Endometrial microvascular endothelial cells (primary cell): Measurements from ENCODE around the gene FAM120AOS. TPM values are rescaled to one million over a fixed set of nuclear protein-coding genes. Genes with fewer than 3 reads are reported as not detected.

Experiments
- in situ Hi-C: cut with HindIII; loops from 2 replicates; pipeline ENCODE4 v1.10.0; 2017; ENCODE audit warnings: low sequenced_read_pairs, low pct_unique_long_range_greater_than_20kb; ENCODE audit errors: inconsistent ontology term
- total RNA-seq: library from RNA; depleted of rRNA; stranded (reverse); fragments of >200 nt; gene quantifications from one replicate; pipeline ENCODE4 v1.2.3, GENCODE V29; 2015; ENCODE audit errors: inconsistent ontology term

Gene FAM120AOS
- total RNA-seq: 33.6 TPM

DNA sequence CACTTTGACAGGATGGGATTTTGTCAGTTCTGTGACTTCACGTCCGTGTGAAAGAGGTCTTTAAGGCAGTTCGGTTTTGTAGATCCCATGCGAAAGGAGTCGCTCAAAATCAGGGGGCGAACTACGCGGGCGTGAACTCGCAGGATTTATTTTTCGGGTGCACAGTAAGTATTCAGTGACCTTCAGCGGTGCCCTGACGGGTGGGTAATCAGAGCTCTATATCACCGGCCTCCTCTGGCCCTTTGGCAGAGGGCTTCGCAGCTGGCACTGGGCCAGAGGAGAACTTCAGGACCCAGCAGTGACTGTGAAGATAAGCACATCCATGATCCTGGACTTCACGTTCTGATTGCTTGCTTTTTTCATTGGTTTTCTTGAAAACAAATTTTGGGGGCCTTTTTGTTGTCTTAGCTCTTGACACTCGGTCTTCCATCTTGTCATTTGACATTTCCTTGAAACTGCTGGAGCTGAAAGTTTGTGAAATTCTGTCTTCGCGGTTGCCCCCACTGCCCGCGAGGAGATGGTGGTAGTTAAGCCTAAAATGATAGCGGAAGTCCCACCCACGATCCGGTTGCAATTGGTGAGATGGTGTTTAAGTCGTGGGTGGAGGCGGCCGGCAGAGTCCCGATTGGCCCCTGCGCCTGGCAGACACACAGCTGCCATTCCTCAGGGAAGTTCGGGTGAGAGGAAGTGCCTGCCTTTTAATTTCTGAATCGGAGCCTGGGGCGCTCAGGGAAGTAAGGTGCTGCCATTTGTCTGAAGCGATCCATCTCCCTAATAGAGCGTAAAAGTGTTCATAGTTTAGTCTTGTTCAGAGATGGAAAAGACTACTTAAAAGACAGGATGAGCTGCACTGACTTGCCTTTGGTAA lies at the start of gene FAM120AOS:
TSS of gene FAM120AOS (minus strand) at position 535 of the 868 bp plus-strand sequence. CDS start 872 bp downstream, outside the sequence.
- in situ Hi-C loops: no loop called here

DNA sequence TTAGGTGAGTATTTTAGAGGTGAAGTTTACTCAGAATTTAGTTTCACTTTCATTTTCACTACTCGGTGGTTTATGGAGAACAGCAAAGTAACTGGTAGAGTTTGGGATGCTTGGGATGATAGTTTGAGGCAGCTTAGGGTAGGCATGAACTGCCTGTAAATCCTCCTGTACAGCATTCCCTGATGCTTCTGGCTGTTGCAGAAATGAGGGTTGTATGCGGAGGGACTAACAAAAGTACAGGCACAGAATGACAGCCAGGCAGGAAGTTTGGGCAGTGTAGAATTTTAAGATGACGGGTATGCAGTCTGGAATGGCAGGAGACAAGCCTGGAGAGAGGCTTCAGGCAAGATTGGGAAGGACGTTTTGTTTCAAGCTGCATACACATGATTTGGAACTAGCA lies 48.0 kb upstream of the FAM120AOS start:
- in situ Hi-C loops: no loop called here

DNA sequence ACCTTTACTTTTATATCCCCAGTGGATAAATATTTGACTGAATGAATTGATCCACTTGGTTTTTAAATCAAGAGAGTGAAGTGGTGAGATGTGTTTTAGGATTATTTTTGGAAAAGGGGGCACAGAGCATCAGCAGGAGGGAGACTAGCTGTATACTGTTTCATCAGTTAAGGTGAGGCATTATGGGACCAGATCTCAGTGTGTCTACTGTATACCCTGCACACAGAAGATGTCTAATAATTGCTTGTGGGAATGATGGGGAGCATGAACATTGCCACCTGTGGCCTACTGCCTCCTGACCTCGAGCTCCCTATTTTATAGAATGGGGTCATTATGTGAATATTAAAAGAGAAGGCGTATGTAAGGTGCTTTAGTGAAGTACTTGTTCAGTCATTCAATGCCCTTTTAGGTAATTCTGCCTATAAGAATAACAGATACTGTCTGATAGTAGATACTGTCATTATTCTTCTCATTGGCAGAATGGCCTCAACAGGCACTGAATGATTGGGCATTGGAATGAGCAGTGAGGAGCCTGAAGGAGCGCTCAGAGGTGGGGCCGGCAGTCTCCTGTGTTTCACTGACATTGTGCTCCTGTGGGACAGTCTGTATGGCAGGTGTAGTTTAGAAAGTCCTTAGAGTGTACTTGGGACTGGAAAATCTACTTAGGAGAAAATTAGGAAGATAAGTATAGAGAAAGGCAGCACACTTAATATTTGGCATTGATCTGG lies 47.4 kb upstream of the FAM120AOS start:
- in situ Hi-C loops: no loop called here

DNA sequence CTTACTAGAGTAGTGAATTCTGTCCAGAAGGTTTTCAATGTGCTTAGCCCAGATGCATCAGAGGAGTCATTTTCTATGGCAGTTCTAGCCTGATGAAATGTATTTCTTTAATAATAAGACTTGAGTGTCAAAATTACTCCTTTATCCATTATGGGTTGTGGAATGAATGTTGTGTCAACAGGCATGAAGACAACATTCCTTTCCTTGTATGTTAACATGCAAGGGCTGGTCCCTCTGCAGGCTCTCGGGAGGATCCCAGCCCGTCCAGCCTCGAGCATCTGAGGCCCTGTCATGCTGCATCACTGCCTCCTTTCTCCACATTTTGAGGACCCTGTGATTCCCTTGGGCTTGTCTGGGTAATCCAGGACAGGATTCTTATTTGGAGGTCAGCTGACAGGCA lies 42.9 kb upstream of the FAM120AOS start:
- in situ Hi-C loops: no loop called here

DNA sequence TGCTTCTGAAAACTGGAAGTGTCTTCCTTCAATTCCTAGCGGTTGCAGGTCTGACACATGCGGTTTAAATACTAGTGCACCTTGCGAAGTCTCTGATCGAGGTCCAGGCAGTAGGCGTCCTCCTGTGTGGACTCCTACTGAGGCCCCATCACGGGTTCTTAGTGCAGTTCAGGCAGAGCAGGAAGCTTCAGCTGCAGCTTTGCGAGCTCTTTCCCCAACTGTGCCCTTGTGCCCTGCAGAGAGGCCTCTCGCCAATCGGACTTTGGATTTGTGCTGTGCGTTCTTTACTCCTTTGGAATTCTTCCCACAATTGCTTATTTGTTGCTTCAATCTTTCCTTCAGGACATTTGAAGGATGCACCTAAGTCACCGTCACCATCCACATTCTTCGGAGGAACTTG lies 40.6 kb upstream of the FAM120AOS start:
- in situ Hi-C loops: no loop called here

DNA sequence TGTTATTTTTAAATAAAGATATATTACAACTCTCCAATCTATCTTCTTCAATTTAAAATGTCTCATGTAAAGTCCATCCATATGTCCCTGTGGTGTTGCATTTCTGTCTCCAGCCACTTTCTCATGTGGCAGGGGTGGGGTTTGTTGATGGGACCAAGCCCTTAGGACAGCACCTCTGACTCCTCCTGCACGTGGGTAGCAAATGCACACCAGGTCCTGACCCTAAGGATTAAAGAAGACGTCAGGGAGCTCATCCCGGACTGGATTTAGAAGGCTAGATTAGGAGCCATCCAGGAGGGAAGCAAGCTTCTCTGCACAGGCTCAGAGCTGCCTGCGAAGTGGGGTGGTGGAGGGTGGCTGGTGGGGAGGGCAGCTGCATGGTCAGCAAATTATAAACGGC lies 38.9 kb upstream of the FAM120AOS start:
- in situ Hi-C loops: no loop called here

DNA sequence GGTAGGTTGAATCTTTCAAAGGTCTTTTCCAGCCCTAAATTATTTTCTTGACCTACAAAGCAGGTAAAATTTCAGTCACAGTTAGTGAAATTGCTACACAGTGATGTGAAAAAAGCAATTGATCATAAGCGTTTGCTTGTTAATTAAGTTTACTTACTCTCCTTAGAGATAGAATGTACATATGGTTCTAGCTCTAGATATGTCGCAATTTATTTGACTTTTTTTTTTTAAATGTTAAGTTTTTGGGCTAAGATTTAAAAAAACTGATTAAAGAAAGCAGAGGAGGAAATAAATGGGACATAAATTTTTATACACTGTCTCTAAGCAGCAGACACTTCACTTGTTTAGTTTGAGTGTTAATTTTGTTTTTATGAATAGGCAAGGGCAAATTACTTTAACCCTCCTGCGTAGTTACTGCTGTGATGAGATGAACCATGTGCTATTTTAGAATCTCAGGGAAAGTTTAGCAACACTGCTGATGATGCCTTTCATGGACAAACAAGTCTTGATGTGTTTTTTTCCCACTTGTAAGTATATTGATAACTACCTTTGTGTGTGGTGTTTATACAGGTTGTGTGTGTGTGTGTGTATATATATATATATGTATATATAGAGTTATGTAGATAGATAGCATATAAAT lies 38.3 kb upstream of the FAM120AOS start:
- in situ Hi-C loops: no loop called here

DNA sequence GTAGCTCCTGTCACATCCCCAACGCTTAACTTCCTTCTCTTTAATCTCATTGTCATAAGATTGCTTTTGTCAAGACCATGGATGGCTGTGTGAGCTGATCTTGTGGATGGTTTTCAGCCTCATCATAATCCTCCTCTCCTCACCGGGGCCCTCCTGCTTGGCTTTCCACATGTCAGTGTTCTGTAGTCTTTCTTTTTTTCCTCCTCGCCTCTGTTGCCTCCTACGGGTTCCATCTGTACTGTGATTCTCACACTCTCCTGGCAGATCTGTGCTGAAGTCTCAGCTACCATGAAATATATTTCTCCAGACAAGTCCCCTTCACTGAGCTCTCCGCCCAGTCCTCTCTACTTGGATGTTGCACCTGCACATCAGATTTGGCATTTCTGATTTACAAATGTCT lies 34.9 kb upstream of the FAM120AOS start:
- in situ Hi-C loops: no loop called here

DNA sequence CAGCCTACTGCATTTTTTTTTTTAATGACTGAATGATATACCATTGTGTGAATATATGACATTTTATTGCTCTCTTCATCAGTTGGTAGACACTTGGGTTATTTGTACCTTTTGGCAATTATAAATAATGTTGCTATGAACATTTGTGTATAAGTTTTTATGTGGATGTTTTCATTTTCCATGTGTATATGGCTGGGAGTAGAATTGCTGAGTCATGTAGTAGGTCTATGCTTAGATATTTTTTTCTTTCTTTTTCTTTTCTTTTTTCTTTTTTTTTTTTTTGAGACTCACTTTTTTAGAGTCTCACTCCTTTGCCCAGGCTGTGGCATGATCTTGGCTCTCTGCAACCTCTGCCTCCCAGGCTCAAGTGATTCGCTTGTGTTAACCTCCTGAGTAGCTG lies 32.9 kb upstream of the FAM120AOS start:
- in situ Hi-C loops: no loop called here

DNA sequence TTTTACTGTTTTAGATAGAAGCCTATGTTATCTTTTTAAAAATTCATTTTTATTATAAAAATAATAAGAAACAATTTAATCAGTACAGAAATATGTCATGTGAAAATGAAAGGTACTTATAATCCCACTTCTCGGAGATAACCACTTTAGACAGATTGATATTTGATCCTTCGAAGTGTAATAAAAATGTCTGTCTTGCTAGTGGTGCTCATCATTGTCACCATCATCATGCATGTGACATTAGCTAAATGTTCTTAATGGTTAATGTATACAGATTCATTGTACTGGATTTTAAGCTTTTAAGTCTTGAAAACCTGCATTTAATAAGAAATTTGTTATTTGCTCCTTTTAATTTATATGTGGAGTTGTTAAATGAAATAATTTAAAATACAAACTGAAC lies 30.1 kb upstream of the FAM120AOS start:
- in situ Hi-C loops: no loop called here

DNA sequence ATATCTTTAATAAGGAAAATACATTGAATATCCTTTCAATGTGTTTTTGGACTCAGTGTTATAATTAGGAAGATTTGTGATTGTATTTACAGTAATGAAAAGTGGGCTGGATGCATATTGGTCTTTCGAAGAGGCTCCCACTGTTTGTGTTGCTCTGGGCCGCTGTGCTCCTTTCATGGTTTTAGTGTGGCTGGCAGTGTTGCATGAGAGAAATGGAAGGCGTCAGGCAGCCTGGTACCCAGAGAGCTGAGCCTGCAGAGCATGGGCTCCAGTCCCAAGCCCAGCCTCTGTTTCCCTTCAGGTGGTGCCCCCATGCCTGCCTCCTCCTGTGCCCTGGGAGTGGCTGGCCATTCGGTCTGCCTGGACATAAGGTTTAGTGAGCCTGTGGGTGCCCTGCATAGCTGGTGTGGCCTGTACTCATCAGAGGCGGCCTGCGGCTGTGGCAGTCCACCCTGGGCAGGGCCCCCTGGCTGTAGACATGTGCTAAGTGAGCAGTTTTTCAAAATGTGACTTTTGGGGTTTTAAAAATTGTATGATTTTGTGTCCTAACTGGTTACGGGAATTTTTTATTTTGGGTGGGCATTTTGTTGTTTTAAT lies 27.4 kb upstream of the FAM120AOS start:
- in situ Hi-C loops: no loop called here

DNA sequence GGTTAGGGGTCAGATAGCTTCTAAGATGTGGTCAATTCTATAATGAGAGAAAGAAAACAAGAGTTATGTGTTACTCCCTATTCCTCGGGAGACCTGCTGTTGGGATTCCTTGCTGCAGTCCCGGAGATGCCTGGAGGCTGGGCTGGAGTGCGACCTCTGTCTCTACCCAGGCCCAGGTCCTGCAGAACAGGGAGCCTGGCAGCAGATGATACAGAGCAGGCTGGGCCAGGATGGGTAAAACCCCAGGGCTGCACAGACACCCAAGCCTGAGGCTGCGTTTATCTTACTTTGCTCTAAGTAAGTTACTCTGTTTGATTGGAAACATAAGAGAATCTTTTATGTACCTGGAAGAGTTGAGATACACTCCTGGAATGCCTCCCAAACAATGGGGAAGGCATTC lies 26.9 kb upstream of the FAM120AOS start:
- in situ Hi-C loops: no loop called here

DNA sequence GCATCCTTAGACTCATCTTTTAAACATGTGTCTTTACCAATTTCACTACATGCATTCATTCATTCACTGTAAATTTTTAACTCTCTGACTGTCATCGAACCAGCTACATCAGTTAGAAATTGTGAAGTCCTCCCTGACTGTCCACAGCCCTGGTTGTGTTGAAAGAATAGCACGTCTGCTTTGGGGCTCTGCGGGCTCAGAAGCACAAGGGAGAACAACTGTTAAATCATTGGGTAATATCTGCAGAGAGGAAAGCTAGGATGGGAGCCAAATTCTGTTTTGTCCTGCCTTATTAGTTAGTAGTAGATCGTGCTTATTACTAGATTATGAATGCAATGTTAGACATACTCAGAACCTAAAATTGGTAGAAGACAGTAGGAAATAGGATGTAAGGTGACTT lies 26.3 kb upstream of the FAM120AOS start:
- in situ Hi-C loops: no loop called here

DNA sequence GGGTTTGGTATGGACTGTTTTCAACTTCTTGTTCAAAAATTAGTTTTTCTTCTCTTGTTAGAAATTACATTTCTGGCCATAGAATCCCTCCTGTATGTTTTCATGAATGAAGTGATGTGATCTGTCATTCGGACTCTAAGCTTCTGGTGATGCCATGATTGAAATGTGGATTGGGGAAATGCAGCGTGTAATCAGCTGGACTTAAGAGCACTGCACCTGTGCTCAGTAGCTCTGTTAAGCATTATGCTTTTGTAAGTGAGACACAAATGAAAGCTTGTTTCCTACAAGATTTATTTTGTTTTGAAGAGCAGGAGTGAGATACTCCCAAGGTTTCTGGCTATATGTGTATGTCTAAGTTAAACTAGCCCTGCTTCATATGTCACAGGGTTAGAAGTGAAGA lies 24.0 kb upstream of the FAM120AOS start:
- in situ Hi-C loops: no loop called here

DNA sequence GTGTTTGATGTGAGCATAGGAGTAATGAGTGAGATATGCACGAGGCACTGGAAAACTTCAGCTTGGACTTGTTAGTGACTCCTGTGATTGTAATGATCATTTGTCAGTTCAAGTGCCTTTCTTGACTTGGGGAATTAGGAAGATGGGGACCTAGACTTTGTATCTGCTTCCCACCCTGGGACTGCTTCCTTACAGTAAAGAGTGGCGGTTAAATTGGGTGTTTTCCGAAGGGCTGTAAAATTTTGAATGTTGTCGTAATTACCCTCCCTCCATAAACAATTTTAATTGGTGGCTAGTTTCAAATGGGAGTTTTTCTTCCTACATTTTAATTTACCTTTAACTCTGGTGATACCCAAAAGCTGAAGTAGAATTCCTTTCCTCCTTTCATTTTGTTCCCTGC lies 23.5 kb upstream of the FAM120AOS start:
- in situ Hi-C loops: no loop called here

DNA sequence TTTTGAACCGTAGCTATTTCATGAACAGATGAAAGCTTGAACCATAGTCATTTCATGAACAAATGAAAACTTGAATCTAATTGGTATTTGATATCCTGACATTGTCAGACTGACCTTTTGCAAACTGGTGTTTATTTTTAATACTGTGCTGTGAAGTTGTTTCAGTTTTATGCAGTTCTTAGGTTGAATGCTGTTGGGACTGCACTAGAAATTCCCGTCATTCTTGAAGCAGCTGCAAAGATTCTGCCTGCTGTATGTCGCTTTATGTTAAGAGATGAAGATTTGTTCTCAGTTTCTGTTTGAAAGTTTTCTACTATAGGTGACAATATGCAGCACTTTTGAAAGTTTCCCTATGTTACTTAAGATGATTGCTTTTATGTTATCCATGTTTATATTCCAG lies 22.5 kb upstream of the FAM120AOS start:
- in situ Hi-C loops: no loop called here

DNA sequence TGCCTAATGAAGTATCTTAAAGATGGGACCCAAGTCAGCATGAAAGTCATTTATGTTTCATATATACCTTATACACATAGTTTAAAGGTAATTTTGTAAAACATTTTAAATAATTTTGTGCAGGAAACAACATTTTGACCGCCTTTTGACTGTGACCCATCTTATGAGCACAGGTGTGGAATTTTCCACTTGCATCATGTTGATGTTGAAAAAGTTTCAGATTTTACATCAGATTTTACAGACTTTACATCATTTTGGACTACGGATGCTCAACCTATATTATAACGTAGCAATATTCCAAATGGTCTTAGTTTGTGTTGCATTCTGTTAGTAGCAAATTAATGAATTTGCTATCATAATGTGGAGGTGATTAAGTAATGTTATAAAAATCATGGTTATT lies 21.7 kb upstream of the FAM120AOS start:
- in situ Hi-C loops: no loop called here

DNA sequence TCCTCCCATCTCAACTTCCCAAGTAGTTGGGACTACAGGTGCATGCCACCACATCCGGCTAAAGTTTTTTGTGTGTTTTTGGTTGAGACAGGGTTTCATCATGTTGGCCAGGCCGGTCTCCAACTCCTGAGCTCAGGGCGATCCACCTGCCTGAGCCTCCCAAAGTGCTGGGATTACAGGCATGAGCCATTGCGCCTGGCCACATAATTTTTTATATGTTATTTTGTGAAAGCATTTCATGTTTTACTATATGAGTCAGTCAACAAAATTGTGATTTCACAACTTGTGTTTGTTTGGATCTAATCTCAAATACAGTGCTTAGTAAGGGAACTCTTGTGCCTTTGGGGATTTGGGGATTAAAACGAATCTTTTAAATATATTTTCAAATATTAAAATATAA lies 20.0 kb upstream of the FAM120AOS start:
- in situ Hi-C loops: no loop called here

DNA sequence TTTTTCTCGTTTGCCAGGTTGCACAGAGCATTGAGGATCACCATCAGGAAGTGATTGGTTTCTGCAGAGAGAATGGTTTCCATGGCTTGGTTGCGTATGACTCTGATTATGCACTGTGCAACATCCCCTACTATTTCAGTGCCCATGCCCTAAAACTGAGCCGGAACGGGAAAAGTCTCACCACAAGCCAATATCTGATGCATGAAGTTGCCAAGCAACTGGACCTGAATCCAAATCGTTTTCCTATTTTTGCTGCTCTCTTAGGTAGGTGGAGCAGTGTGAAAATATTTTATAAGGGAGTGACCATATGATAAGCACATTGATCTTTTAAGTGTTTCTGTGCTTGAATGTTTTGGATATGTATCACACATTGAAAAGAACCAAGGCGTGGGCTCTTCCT lies 17.7 kb upstream of the FAM120AOS start:
- in situ Hi-C loops: no loop called here
